HUES48 (cell line): ENCODE data around the gene UBAP1L.
A peak's percentile ranks its signal among the peaks of the same experiment; 100 is the strongest.
"Not testable (repeated sequence)": the region's sequence is repeated elsewhere in the genome, so short reads cannot be mapped to it uniquely, and the experiment has no call there.

Experiments
- H3K27ac ChIP-seq: one replicate; pipeline ENCODE4 v1.7.0; 2013; ENCODE audit warnings: low read depth, low read length, inconsistent platforms
- H3K27me3 ChIP-seq: 2 replicates; pipeline ENCODE4 v1.6.1; 2013; ENCODE audit warnings: mild to moderate bottlenecking, low read length; ENCODE audit not compliant: control insufficient read depth, insufficient read depth
- H3K36me3 ChIP-seq: 2 replicates; pipeline ENCODE4 v1.6.1; 2013; ENCODE audit warnings: low read length; ENCODE audit not compliant: control insufficient read depth, insufficient read depth
- H3K4me1 ChIP-seq: 2 replicates; pipeline ENCODE4 v1.6.1; 2013; ENCODE audit warnings: mild to moderate bottlenecking, low read length; ENCODE audit not compliant: control insufficient read depth, insufficient read depth
- H3K4me3 ChIP-seq: 2 replicates; pipeline ENCODE4 v1.5.1; 2013; ENCODE audit warnings: mild to moderate bottlenecking, low read depth, low read length
- H3K9ac ChIP-seq: 2 replicates; pipeline ENCODE4 v1.6.1; 2013; ENCODE audit warnings: mild to moderate bottlenecking, low read depth, low read length, moderate library complexity
- H3K9me3 ChIP-seq: 2 replicates; pipeline ENCODE4 v1.6.1; 2013; ENCODE audit warnings: low read length; ENCODE audit not compliant: control insufficient read depth, insufficient read depth

The UBAP1L gene

DNA sequence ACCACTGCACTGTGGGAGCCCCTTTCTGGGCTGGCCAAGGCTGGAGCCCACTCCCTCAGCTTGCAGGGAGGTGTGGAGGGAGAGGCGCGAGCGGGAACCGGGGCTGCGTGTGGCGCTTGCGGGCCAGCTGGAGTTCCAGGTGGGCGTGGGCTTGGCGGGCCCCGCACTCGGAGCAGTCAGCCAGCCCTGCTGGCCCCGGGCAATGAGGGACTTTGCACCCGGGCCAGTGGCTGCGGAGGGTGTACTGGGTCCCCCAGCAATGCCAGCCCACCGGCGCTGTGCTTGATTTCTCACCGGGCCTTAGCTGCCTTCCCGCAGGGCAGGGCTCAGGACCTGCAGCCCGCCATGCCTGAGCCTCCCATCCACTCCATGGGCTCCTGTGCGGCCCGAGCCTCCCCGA, 40.1 kb downstream of the UBAP1L start:
- not testable (repeated sequence) for H3K4me1 ChIP-seq, H3K4me3 ChIP-seq, H3K27me3 ChIP-seq, H3K36me3 ChIP-seq, H3K27ac ChIP-seq, H3K9ac ChIP-seq, H3K9me3 ChIP-seq

DNA sequence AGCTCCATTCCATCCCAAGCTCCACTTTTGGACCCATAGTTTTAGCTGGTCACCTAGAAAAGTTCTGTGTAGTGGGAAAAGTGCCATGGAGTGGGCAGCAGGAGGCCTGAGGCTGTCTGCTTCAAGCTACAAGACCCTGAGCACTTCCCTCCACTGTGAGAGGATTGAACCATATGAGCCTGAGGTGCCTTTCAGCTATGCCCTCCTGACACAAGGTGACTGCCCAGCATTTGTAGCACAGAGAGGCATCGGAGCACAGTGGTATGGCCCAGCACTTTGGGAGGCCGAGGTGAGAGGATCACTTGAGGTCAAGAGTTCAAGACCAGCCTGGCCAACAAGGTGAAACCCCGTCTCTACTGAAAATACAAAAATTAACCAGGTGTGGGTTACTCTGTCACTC, 42.4 kb downstream of the UBAP1L start:
- H3K27ac ChIP-seq = no peak overlapping the region
- peaks cover under 1% of the 10 kb centered on the region; the same call in 1 of the 2 replicates for H3K27me3 ChIP-seq
- H3K9ac ChIP-seq = no peak overlapping the region
- H3K9me3 ChIP-seq = no peaks in the 10 kb centered on the region
- H3K4me3 ChIP-seq = no peak overlapping the region
- H3K4me1 ChIP-seq = peaks cover 5% of the 10 kb centered on the region
- no peaks in the 10 kb centered on the region for H3K36me3 ChIP-seq

DNA sequence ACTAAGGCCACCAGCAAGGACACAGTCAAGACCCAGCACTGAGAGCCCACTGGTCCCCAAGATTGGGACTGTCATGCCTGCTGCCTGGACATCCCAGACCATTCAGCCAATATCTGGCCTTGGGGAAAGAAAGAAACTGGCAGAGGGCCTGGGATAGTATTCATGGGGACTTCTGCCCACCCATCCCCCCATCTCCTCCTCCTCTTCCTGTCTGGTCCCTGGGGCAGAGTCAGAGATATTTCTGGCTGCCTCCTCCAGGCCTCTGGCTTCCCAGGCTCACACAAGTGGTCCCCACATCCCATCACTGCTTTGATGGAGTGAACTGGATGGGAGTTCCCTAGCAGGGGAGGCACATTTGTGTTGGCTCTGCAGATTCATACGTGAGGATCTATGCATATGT, 43.0 kb downstream of the UBAP1L start:
- no peak overlapping the region for H3K4me3 ChIP-seq
- no peak overlapping the region for H3K27ac ChIP-seq
- H3K27me3 ChIP-seq = peaks cover 5% of the 10 kb centered on the region; the same call in 1 of the 2 replicates
- no peaks in the 10 kb centered on the region for H3K36me3 ChIP-seq
- no peak overlapping the region for H3K9ac ChIP-seq
- H3K9me3 ChIP-seq = no peaks in the 10 kb centered on the region
- H3K4me1 ChIP-seq = peaks cover 8% of the 10 kb centered on the region

DNA sequence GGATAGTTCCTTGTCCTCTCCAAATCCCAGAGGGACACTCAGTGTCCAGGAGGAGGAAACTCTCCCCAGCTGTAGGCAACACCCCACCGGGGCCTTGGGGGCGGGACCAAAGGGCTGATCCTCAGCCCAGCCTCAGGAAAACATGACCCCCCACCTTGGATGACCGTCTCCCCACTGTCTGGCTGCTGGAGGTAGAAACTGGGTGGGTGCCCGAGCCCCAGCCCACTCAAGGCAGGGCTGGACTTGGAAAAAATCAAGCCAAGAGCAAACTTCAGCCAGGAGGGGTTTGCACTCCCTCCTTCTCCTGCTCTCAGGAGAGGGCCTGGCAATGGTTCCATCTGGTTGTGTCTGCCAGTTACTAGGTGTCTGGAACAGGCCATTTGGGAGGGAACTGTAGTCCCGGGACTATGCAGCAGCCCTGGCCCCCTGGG, 43.6 kb downstream of the UBAP1L start:
- Histone ChIP-seq H3K36me3 (no peaks in the 10 kb centered on the region), H3K27me3 (peaks cover 5% of the 10 kb centered on the region; the same call in 1 of the 2 replicates), H3K4me3 (no peak overlapping the region), H3K9ac (no peak overlapping the region), H3K4me1 (peaks cover 14% of the 10 kb centered on the region), H3K9me3 (no peaks in the 10 kb centered on the region), H3K27ac (no peak overlapping the region)

DNA sequence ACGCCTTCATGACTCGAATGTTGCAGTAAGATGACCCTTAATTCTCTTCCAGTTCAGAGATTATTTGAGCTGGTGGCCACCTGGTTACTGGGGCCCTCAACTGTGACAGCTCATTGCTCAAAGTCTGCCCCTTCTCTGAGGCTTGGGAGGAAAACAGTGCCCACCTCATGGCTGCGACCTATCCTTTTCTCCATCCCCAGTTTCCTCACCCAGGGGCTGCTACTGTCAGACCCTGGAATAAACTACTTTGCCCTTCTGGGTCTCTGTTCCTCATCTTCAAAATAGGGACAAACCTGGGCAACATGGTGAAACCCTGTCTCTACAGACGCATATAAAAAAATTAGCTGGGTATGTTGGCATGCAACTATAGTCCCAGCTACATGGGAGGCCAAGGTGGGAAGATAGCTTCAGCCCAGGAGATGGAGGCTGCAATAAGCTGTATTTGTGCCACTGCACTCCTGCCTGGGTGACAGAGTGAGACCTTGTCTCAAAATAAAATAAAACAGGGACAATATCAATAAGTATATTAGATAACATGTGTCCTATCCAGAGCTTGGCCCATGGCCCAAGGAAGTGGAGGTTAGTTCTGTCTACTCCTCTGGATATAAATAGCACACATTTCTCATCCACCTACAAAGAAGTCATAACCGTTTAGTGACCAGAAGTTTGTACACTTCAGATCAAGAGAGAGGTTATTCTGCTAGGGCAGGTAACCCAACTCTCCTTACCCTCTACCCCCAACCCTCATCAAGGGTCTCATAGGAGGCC, 45.0 kb downstream of the UBAP1L start:
- Histone ChIP-seq H3K9ac (no peak overlapping the region), H3K4me1 (peaks cover 19% of the 10 kb centered on the region), H3K27me3 (peaks cover 5% of the 10 kb centered on the region; the same call in 1 of the 2 replicates), H3K27ac (no peak overlapping the region), H3K9me3 (no peaks in the 10 kb centered on the region), H3K4me3 (no peak overlapping the region), H3K36me3 (no peaks in the 10 kb centered on the region)

DNA sequence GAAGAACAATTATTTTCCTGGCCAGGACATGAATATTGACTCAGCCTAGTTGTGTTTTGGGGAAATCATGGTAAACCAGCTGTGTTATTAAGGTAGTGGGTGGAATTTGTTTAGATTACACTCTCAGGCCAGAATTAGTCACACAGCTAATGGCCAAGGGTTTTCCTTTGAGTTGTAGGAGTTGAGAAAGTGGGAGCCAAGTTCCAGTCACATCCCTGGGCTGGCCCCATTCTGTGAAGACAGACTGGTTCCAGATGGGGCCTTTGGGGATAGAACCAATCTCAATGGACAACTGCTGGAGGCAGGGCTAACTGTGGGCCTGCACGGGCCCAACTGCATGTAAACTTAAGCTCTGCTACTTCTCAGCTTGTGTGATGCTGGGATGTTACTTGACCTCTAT, 45.8 kb downstream of the UBAP1L start:
- Histone ChIP-seq H3K4me3 (no peak overlapping the region), H3K9ac (no peak overlapping the region), H3K9me3 (no peaks in the 10 kb centered on the region), H3K27ac (no peak overlapping the region), H3K27me3 (peaks cover 5% of the 10 kb centered on the region; the same call in 1 of the 2 replicates), H3K4me1 (peaks cover 19% of the 10 kb centered on the region), H3K36me3 (no peaks in the 10 kb centered on the region)

DNA sequence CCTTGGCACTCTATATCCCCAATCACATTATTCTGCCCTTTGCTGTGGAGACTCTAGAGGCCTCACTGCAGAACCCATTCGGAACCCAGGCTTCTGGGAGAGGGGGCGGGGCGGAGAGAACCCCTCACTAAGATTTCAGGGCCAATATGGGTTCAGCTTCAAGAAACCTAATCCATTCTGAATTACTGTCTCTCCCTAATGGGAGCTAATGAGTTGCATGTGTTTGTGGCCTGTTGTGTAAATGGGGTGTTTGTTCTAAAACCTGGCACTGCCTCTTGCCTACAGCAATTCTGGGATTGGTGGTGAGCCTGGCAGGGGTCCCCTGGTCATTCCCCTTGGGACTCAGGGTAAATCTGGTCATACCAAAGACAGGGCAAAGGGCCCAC, 46.6 kb downstream of the UBAP1L start:
- peaks cover 19% of the 10 kb centered on the region for H3K4me1 ChIP-seq
- no peak overlapping the region for H3K9ac ChIP-seq
- H3K27ac ChIP-seq = peak overlapping the region; percentile 15
- peak overlapping the region; percentile 63 for H3K4me3 ChIP-seq
- no peaks in the 10 kb centered on the region for H3K9me3 ChIP-seq
- H3K36me3 ChIP-seq = no peaks in the 10 kb centered on the region
- H3K27me3 ChIP-seq = peaks cover 5% of the 10 kb centered on the region; the same call in 1 of the 2 replicates

DNA sequence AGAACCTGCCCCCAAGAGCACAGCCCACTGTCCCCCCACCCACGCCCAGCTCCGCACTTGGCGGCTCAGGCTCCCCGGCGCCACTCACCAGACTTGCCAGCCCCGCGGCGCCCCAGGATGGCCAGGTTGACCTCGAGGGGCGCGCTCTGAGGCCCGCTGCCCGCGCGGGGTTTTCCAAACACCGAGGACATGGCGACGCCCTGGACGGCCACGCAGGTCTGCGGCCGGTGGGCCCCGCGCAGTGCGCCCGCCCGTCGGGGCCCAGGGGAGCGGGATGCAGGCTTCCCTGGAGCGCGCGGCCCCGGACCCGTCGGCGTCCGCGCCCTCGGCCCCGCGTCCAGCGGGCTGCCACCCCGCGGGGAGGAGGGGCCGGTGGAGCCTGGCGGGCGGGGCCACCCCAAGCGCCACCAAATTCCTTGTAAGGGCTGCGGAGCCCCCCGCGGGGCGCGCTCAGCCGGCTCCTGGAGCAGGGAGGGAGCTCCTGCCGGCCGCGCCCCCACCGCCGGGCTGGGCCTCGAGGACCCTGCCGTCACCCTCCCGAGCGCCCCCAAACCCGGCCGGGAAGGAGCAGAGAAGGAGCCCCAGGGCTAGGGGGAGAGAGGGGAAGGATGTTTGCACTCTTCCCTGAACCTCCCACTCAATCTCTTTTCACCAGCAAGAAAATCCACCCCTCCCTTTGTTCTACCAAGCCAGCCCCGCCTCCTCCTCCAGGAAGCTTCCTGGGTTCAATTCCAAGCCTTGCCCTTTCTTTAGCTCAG, 47.2 kb downstream of the UBAP1L start, which contains the start of gene RASL12:
TSS of gene RASL12 (minus strand) at position 347 of the 758 bp plus-strand sequence. CDS start at position 191, 156 bp downstream.
- peaks cover 19% of the 10 kb centered on the region for H3K4me1 ChIP-seq
- peak within 1 kb of the TSS; percentile 46; the same call in 1 of the 2 replicates for H3K9ac ChIP-seq
- peak within 1 kb of the TSS; percentile 63 for H3K4me3 ChIP-seq
- peak within 1 kb of the TSS; percentile 86 for H3K27ac ChIP-seq
- peaks cover 5% of the 10 kb centered on the region; the same call in 1 of the 2 replicates for H3K27me3 ChIP-seq
- no peaks in the 10 kb centered on the region for H3K9me3 ChIP-seq
- H3K36me3 ChIP-seq = no peaks in the 10 kb centered on the region

DNA sequence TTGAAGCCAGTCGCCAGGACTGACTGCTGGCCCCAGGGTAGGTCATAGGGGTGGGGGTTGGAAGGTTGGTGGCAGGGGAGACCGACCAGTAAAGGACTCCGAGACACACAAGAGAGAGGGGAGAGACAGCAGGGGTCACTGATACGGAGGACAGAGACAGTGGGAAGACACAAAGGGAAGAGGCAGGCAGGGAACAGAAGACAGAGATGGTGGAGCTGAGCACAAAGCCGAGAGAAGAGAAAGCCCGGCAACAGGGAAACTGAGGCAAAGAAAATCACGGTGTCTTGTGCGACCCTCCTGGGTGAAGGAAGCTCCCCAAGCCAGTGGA, 47.7 kb downstream of the UBAP1L start:
- Histone ChIP-seq H3K36me3 (no peaks in the 10 kb centered on the region), H3K4me1 (peaks cover 19% of the 10 kb centered on the region), H3K9me3 (no peaks in the 10 kb centered on the region), H3K9ac (peak overlapping the region; percentile 37; the same call in 1 of the 2 replicates), H3K4me3 (peak overlapping the region; percentile 63), H3K27ac (peak overlapping the region; percentile 86), H3K27me3 (peaks cover 5% of the 10 kb centered on the region; the same call in 1 of the 2 replicates)

DNA sequence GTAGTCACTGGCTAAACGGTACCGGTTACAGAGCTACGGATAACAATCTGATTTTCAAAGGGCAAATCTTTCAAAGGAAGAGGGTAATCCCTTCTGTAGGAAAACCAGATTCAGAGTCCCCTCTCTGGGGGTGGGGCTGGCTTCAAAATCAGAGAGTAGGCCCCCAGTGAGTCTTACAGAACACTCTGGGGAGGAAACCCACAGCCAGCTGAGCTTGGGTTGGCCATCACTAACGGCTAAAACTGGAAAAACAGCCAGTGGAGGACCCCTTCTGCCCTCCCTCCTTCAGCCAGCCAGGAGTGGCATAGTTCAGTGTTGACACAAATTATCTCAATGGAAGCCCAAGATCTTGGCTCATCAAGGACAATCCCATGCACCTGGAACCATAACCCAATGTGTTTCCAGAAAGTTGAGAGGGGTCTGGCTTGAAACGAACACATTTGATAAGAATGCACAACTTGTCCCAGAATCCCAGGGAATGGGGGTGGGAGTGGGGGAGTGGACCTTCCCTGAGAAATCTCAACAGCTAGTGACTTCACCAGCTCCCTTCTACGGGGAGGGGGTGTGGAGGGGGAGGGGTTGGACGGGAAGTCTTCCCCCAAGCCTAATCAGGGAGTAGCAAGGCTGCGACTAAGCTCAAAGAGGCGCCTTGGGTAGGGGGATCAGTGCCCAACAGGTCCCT, 48.2 kb downstream of the UBAP1L start:
- Histone ChIP-seq H3K9me3 (no peaks in the 10 kb centered on the region), H3K36me3 (no peaks in the 10 kb centered on the region), H3K27ac (peak overlapping the region; percentile 86), H3K27me3 (peaks cover 5% of the 10 kb centered on the region; the same call in 1 of the 2 replicates), H3K9ac (peak overlapping the region; percentile 37; the same call in 1 of the 2 replicates), H3K4me1 (peaks cover 19% of the 10 kb centered on the region), H3K4me3 (peak overlapping the region; percentile 63)
